WTC11 (cell line): ENCODE measurements around the gene CCDC9.

Experiments used
- CREB1 ChIP-seq: sonication (generic); formaldehyde crosslinking; IDR thresholded peaks from 2 replicates; pipeline ENCODE4 v1.8.0; 2023; ENCODE audit warnings: mild to moderate bottlenecking, missing genetic modification reagents
- ETV6 ChIP-seq: sonication (generic); formaldehyde crosslinking; IDR thresholded peaks from 2 replicates; pipeline ENCODE4 v1.8.1; 2022; ENCODE audit warnings: mild to moderate bottlenecking, missing genetic modification reagents
- MAX ChIP-seq: sonication (generic); formaldehyde crosslinking; IDR thresholded peaks from 2 replicates; pipeline ENCODE4 v1.8.0; 2022; ENCODE audit warnings: mild to moderate bottlenecking, missing genetic modification reagents
- NFYB ChIP-seq: sonication (generic); formaldehyde crosslinking; conservative IDR thresholded peaks from 2 replicates; pipeline ENCODE4 v1.8.0; 2022; ENCODE audit warnings: low read depth, missing genetic modification reagents
- NR1H2 ChIP-seq: sonication (generic); formaldehyde crosslinking; IDR thresholded peaks from 2 replicates; pipeline ENCODE4 v1.9.0; 2021; ENCODE audit warnings: mild to moderate bottlenecking, moderate library complexity, missing genetic modification reagents
- NR2C2 ChIP-seq: sonication (generic); formaldehyde crosslinking; IDR thresholded peaks from 2 replicates; pipeline ENCODE4 v1.8.0; 2022; ENCODE audit warnings: mild to moderate bottlenecking, missing genetic modification reagents
- PRDM15 ChIP-seq: sonication (generic); formaldehyde crosslinking; IDR thresholded peaks from 2 replicates; pipeline ENCODE4 v1.8.0; 2022; ENCODE audit warnings: missing genetic modification reagents
- SP1 ChIP-seq: sonication (generic); formaldehyde crosslinking; conservative IDR thresholded peaks from 2 replicates; pipeline ENCODE4 v1.8.1; 2022; ENCODE audit warnings: missing genetic modification reagents
- TP53 ChIP-seq: sonication (generic); formaldehyde crosslinking; IDR thresholded peaks from 2 replicates; pipeline ENCODE4 v1.8.1; 2023; ENCODE audit warnings: mild to moderate bottlenecking, missing genetic modification reagents
- ZNF396 ChIP-seq: fragments of 250-450 bp; sonication (Bioruptor Pico); IDR thresholded peaks from 2 replicates; pipeline ENCODE4 v1.8.0; 2021; ENCODE audit warnings: mild to moderate bottlenecking, moderate library complexity, borderline replicate concordance
- TF ChIP-seq, protein P1 (sequence below): sonication (generic); formaldehyde crosslinking; IDR thresholded peaks from 2 replicates; pipeline ENCODE4 v1.8.1; 2022; ENCODE audit warnings: mild to moderate bottlenecking, moderate library complexity, missing genetic modification reagents
- TF ChIP-seq, protein P2 (sequence below): fragments of 200-600 bp; IDR thresholded peaks from 2 replicates; pipeline ENCODE4 v1.8.0; 2022; ENCODE audit warnings: antibody characterized with exemption
- TF ChIP-seq, protein P3 (sequence below): sonication (generic); formaldehyde crosslinking; IDR thresholded peaks from 2 replicates; pipeline ENCODE4 v1.8.1; 2023; ENCODE audit warnings: mild to moderate bottlenecking, missing genetic modification reagents, moderate library complexity

DNA sequence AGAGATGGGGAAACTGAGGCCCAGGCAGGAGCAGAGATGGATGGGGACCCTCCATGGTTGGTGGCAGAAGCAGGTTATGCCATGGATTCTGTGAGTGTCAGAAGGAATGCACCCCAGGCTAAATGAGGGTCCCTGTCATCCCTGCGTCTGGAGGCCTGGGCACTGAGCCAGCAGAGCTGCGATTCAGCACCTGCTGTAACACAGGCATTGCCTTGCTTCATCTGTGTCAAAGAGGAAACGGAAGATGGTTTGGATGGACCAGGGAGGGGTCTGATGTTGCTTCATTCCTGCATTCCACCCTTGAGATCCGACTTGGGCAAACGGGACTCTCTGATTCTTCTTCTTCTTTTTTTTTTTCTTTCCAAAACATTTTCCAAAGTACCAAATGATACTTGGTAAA, 54.5 kb downstream of the CCDC9 start:
- TF ChIP-seq PRDM15 (no peak), NFYB (no peak), ETV6 (CRISPR knock-in tag) (no peak), MAX (CRISPR knock-in tag) (no peak), NR1H2 (CRISPR knock-in tag) (no peak), TP53 (no peak), SP1 (CRISPR knock-in tag) (no peak), ZNF396 (CRISPR knock-in tag) (no peak), CREB1 (CRISPR knock-in tag) (no peak), NR2C2 (CRISPR knock-in tag) (no peak)
- TF ChIP-seq, protein P1, sequence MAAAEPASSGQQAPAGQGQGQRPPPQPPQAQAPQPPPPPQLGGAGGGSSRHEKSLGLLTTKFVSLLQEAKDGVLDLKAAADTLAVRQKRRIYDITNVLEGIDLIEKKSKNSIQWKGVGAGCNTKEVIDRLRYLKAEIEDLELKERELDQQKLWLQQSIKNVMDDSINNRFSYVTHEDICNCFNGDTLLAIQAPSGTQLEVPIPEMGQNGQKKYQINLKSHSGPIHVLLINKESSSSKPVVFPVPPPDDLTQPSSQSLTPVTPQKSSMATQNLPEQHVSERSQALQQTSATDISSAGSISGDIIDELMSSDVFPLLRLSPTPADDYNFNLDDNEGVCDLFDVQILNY: no peak
- TF ChIP-seq, protein P2, sequence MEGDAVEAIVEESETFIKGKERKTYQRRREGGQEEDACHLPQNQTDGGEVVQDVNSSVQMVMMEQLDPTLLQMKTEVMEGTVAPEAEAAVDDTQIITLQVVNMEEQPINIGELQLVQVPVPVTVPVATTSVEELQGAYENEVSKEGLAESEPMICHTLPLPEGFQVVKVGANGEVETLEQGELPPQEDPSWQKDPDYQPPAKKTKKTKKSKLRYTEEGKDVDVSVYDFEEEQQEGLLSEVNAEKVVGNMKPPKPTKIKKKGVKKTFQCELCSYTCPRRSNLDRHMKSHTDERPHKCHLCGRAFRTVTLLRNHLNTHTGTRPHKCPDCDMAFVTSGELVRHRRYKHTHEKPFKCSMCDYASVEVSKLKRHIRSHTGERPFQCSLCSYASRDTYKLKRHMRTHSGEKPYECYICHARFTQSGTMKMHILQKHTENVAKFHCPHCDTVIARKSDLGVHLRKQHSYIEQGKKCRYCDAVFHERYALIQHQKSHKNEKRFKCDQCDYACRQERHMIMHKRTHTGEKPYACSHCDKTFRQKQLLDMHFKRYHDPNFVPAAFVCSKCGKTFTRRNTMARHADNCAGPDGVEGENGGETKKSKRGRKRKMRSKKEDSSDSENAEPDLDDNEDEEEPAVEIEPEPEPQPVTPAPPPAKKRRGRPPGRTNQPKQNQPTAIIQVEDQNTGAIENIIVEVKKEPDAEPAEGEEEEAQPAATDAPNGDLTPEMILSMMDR: no peak
- TF ChIP-seq, protein P3, sequence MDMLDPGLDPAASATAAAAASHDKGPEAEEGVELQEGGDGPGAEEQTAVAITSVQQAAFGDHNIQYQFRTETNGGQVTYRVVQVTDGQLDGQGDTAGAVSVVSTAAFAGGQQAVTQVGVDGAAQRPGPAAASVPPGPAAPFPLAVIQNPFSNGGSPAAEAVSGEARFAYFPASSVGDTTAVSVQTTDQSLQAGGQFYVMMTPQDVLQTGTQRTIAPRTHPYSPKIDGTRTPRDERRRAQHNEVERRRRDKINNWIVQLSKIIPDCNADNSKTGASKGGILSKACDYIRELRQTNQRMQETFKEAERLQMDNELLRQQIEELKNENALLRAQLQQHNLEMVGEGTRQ: no peak
